ENCODE results near the gene PDE4D. TPM values are rescaled to one million over a fixed set of nuclear protein-coding genes. Genes with fewer than 3 reads are reported as not detected.

The PDE4D gene
- total RNA-seq, 1 donor from 2014 or later = 14.2 TPM

GRCh38 chr5:59460368-59461153, 433.0 kb downstream of the PDE4D start:
- no peaks in the 10 kb centered on the region for H3K4me1 ChIP-seq (ENCODE audit: insufficient read depth, low read length)
- Mint-ChIP-seq H3K27ac (ENCODE audit: unreplicated experiment) (no peak overlapping the region), H3K4me1 (ENCODE audit: low read depth, unreplicated experiment) (no peaks in the 10 kb centered on the region), H3K27me3 (ENCODE audit: low read depth, unreplicated experiment) (no peaks in the 10 kb centered on the region), H3K9me3 (ENCODE audit: unreplicated experiment) (peaks cover 6% of the 10 kb centered on the region), H3K4me3 (ENCODE audit: unreplicated experiment) (no peak overlapping the region), H3K36me3 (ENCODE audit: low read depth, unreplicated experiment) (no peaks in the 10 kb centered on the region)
- no peaks in the 10 kb centered on the region for H4K20me1 ChIP-seq (ENCODE audit: insufficient read depth, low read length)
- DNase-seq (ENCODE audit: low read depth) (no peak), FAIRE-seq (no peak)
- no peaks in the 10 kb centered on the region for H3K27me3 ChIP-seq (ENCODE audit: insufficient read depth, low read length)
- H3K9me3 ChIP-seq (ENCODE audit: insufficient read depth, low read depth, low read length) = no peaks in the 10 kb centered on the region
- H3K9ac ChIP-seq (ENCODE audit: low read length) = no peak overlapping the region
- TF ChIP-seq EZH2 (IDR thresholded peaks at IDR 0.05; ENCODE audit: insufficient read depth, low read length) (no peak), CTCF (IDR thresholded peaks at IDR 0.05; ENCODE audit: insufficient read depth, low read depth, low read length) (no peak)
- H3K36me3 ChIP-seq (ENCODE audit: insufficient read depth, low read length) = no peaks in the 10 kb centered on the region
- no peak overlapping the region for H3K27ac ChIP-seq (ENCODE audit: low read depth, low read length)
- H3K4me2 ChIP-seq (ENCODE audit: low read length) = no peak overlapping the region
- no peak overlapping the region for H3K4me3 ChIP-seq (ENCODE audit: insufficient read depth, low read depth, low read length)
- H3K79me2 ChIP-seq (ENCODE audit: insufficient read depth, low read length) = no peaks in the 10 kb centered on the region
- no peak overlapping the region for H2AFZ ChIP-seq (ENCODE audit: low read depth, low read length)

- TF ChIP-seq CTCF (IDR thresholded peaks at IDR 0.05; ENCODE audit: insufficient read depth, low read depth, low read length) = no peak
- TF ChIP-seq EZH2 (IDR thresholded peaks at IDR 0.05; ENCODE audit: insufficient read depth, low read length) = no peak
These were observed 434.4 kb downstream of the PDE4D start for GRCh38 chr5:59458966-59459729.

More at GRCh38 chr5:59458966-59459729, 434.4 kb downstream of the PDE4D start:
- Mint-ChIP-seq H3K9me3 (ENCODE audit: unreplicated experiment) (peaks cover 11% of the 10 kb centered on the region), H3K36me3 (ENCODE audit: low read depth, unreplicated experiment) (no peaks in the 10 kb centered on the region), H3K4me3 (ENCODE audit: unreplicated experiment) (no peak overlapping the region), H3K27me3 (ENCODE audit: low read depth, unreplicated experiment) (no peaks in the 10 kb centered on the region), H3K4me1 (ENCODE audit: low read depth, unreplicated experiment) (no peaks in the 10 kb centered on the region), H3K27ac (ENCODE audit: unreplicated experiment) (no peak overlapping the region)
- DNase-seq (ENCODE audit: low read depth) (no peak), FAIRE-seq (no peak)
- Histone ChIP-seq H3K36me3 (ENCODE audit: insufficient read depth, low read length) (no peaks in the 10 kb centered on the region), H3K79me2 (ENCODE audit: insufficient read depth, low read length) (no peaks in the 10 kb centered on the region), H3K9me3 (ENCODE audit: insufficient read depth, low read depth, low read length) (no peaks in the 10 kb centered on the region), H3K4me1 (ENCODE audit: insufficient read depth, low read length) (no peaks in the 10 kb centered on the region), H3K27me3 (ENCODE audit: insufficient read depth, low read length) (no peaks in the 10 kb centered on the region), H3K9ac (ENCODE audit: low read length) (no peak overlapping the region), H3K27ac (ENCODE audit: low read depth, low read length) (no peak overlapping the region), H3K4me3 (ENCODE audit: insufficient read depth, low read depth, low read length) (no peak overlapping the region), H3K4me2 (ENCODE audit: low read length) (no peak overlapping the region), H4K20me1 (ENCODE audit: insufficient read depth, low read length) (no peaks in the 10 kb centered on the region), H2AFZ (ENCODE audit: low read depth, low read length) (no peak overlapping the region)

Data from astrocyte (in vitro differentiated cells and primary cell).